RWPE1 (cell line): ENCODE measurements around the gene TMEM252.

Experiments used
- CTCF ChIA-PET: fragments of 350-600 bp; sonication (Branson Sonifier 250); formaldehyde crosslinking; extraction: SDS; loops from one replicate; lab custom pipeline; 2021; lab: Yijun Ruan, JAX
- POLR2A ChIA-PET: fragments of 400-600 bp; formaldehyde crosslinking; extraction: SDS; loops from one replicate; lab custom pipeline; 2020; ENCODE audit warnings: antibody characterized with exemption; ENCODE audit not compliant: low non-redundant PET; lab: Yijun Ruan, JAX
- DNase-seq: peaks from one replicate; pipeline ENCODE4 v3.0.0; 2012; ENCODE audit warnings: low spot score
- H3K27ac ChIP-seq: fragments of 450-650 bp; 2 replicates; pipeline ENCODE4 v1.5.1; 2017
- TF ChIP-seq, protein P1 (sequence below): fragments of 450-650 bp; conservative IDR thresholded peaks from 2 replicates; pipeline ENCODE4 v1.5.1; 2017; ENCODE audit warnings: low read depth, mild to moderate bottlenecking

Gene TMEM252

DNA sequence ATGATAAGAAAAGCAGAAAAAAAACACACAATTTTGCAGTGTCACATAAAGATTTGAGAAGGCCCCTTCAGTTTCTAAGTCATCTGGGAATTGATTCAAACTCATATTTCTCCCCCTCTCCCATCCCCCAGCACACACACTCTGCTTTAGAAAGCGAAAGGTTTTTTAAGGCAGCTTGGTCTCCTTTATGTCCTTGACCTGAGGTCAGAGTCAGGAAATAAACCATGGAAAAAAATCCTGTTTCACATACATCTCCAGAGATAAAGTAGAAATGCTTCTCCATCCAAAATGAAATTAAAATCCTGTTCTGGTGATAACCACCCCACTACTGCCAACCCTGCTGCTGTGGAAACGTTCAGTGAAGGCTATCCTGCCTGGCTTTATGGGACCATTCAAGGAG, 52.6 kb downstream of the TMEM252 start:
- TF ChIP-seq, protein P1, sequence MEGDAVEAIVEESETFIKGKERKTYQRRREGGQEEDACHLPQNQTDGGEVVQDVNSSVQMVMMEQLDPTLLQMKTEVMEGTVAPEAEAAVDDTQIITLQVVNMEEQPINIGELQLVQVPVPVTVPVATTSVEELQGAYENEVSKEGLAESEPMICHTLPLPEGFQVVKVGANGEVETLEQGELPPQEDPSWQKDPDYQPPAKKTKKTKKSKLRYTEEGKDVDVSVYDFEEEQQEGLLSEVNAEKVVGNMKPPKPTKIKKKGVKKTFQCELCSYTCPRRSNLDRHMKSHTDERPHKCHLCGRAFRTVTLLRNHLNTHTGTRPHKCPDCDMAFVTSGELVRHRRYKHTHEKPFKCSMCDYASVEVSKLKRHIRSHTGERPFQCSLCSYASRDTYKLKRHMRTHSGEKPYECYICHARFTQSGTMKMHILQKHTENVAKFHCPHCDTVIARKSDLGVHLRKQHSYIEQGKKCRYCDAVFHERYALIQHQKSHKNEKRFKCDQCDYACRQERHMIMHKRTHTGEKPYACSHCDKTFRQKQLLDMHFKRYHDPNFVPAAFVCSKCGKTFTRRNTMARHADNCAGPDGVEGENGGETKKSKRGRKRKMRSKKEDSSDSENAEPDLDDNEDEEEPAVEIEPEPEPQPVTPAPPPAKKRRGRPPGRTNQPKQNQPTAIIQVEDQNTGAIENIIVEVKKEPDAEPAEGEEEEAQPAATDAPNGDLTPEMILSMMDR, result no peak
- no peak overlapping the region for H3K27ac ChIP-seq
- POLR2A ChIA-PET, result no interaction called here
- no peak for DNase-seq
- CTCF ChIA-PET, result no interaction called here
